ENCODE measurements around the gene NUP188.

NUP188 gene

GRCh38 chr9:129005336-129005997 lies 58.0 kb downstream of the NUP188 start:
- ChIA-PET CTCF (interaction anchor here (0.8 to 1.1 kb wide), 2 partner anchors 14 to 17 kb away, joined by 5 to 10 read pairs; no protein-coding TSS in a partner anchor), POLR2A (interaction anchor here (1.5 kb wide), 1 partner anchor 57 kb away, joined by 4 read pairs; no protein-coding TSS in a partner anchor)
- no peak for DNase-seq (ENCODE audit: extremely low spot score)
- no peak for TF ChIP-seq BHLHE40 (IDR thresholded peaks at IDR 0.05; ENCODE audit: borderline replicate concordance)
- TF ChIP-seq FOXM1 (IDR thresholded peaks at IDR 0.05; ENCODE audit: borderline replicate concordance): no peak
- no peak for TF ChIP-seq LEF1 (IDR thresholded peaks at IDR 0.05; ENCODE audit: borderline replicate concordance)
- no peak for TF ChIP-seq FOXK2 (IDR thresholded peaks at IDR 0.05)
- no peak for TF ChIP-seq HDGF (IDR thresholded peaks at IDR 0.05; ENCODE audit: borderline replicate concordance)
- no peak for TF ChIP-seq NFRKB (IDR thresholded peaks at IDR 0.05)
- no peak for TF ChIP-seq ARNT (IDR thresholded peaks at IDR 0.05)
- TF ChIP-seq SP1 (IDR thresholded peaks at IDR 0.05): no peak
- no peak for TF ChIP-seq SUZ12 (IDR thresholded peaks at IDR 0.05)
- no peak for TF ChIP-seq FOXA1 (IDR thresholded peaks at IDR 0.05)
- TF ChIP-seq L3MBTL2 (conservative IDR thresholded peaks at IDR 0.05): no peak

- ChIA-PET CTCF (interaction anchor here (0.8 to 1.2 kb wide), 5 partner anchors 9 to 16 kb away, joined by 3 to 10 read pairs (median 4); no protein-coding TSS in a partner anchor), POLR2A (interaction anchor here (1.0 to 1.5 kb wide), 2 partner anchors 17 to 58 kb away, joined by 3 to 4 read pairs; no protein-coding TSS in a partner anchor)
- TF ChIP-seq FOXM1 (IDR thresholded peaks at IDR 0.05; ENCODE audit: borderline replicate concordance) (no peak), BHLHE40 (IDR thresholded peaks at IDR 0.05; ENCODE audit: borderline replicate concordance) (no peak), LEF1 (IDR thresholded peaks at IDR 0.05; ENCODE audit: borderline replicate concordance) (no peak), PKNOX1 (IDR thresholded peaks at IDR 0.05) (no peak), FOXA1 (IDR thresholded peaks at IDR 0.05) (no peak), SUZ12 (IDR thresholded peaks at IDR 0.05) (no peak), ELF4 (IDR thresholded peaks at IDR 0.05) (no peak), FOXK2 (IDR thresholded peaks at IDR 0.05) (no peak), L3MBTL2 (conservative IDR thresholded peaks at IDR 0.05) (no peak), HDGF (IDR thresholded peaks at IDR 0.05; ENCODE audit: borderline replicate concordance) (no peak), SP1 (IDR thresholded peaks at IDR 0.05) (no peak), ARNT (IDR thresholded peaks at IDR 0.05) (no peak), ZNF384 (IDR thresholded peaks at IDR 0.05) (no peak), CTBP1 (IDR thresholded peaks at IDR 0.05; ENCODE audit: borderline replicate concordance) (no peak), NFRKB (IDR thresholded peaks at IDR 0.05) (no peak), TARDBP (IDR thresholded peaks at IDR 0.05) (no peak)
- peak; percentile 86 for DNase-seq (ENCODE audit: extremely low spot score)
These were observed 59.0 kb downstream of the NUP188 start for GRCh38 chr9:129006328-129007034.

GRCh38 chr9:129007035-129007765 lies 59.7 kb downstream of the NUP188 start:
- no peak for DNase-seq (ENCODE audit: extremely low spot score)
- ChIA-PET POLR2A (interaction anchor here (1.0 to 1.5 kb wide), 2 partner anchors 17 to 59 kb away, joined by 3 to 4 read pairs; no protein-coding TSS in a partner anchor), CTCF (interaction anchor here (0.5 to 1.2 kb wide), 4 partner anchors 9 to 18 kb away, joined by 3 to 5 read pairs (median 4); no protein-coding TSS in a partner anchor)
- TF ChIP-seq ARNT (IDR thresholded peaks at IDR 0.05) (no peak), FOXK2 (IDR thresholded peaks at IDR 0.05) (no peak), ZNF384 (IDR thresholded peaks at IDR 0.05) (no peak), FOXA1 (IDR thresholded peaks at IDR 0.05) (no peak), FOXM1 (IDR thresholded peaks at IDR 0.05; ENCODE audit: borderline replicate concordance) (no peak), PKNOX1 (IDR thresholded peaks at IDR 0.05) (no peak), HDGF (IDR thresholded peaks at IDR 0.05; ENCODE audit: borderline replicate concordance) (no peak), BHLHE40 (IDR thresholded peaks at IDR 0.05; ENCODE audit: borderline replicate concordance) (no peak), SP1 (IDR thresholded peaks at IDR 0.05) (no peak), CTBP1 (IDR thresholded peaks at IDR 0.05; ENCODE audit: borderline replicate concordance) (no peak), NFRKB (IDR thresholded peaks at IDR 0.05) (no peak), LEF1 (IDR thresholded peaks at IDR 0.05; ENCODE audit: borderline replicate concordance) (no peak), TARDBP (IDR thresholded peaks at IDR 0.05) (no peak), L3MBTL2 (conservative IDR thresholded peaks at IDR 0.05) (no peak), ELF4 (IDR thresholded peaks at IDR 0.05) (no peak), SUZ12 (IDR thresholded peaks at IDR 0.05) (no peak)

DNA sequence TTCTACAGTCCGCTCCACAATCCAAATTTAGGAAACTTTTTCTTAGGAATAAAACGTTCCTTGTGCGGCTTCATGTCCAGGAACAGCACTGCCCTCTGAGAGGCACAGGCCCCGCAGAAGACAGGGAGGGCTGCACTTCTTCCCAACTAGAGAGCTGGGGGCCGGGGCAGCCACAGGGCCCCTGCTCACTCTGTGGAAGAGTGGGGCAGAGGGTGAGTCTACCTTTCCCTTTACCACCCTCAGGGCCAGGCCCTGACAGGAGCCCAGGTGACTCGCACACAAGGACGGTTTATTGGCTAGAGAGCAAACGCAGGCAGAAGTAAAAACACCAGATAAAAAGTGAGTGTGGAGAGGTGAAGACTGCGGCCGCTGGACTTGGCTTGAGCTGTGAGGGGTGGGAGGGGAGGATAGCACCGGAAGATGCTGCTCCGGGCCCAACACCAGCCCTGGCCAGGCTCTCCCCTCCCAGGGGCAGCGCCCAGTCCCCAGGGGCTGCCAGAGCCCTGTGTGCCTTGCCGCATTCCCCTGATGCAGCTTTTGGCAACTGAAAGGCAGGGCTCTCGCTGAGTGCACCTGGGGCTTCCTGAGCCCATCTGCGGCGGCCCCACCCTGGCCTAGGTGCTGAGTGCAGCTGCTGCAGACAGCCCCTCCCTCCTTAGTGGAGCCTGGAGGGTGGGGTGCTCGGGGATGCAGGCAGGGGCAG lies 60.4 kb downstream of the NUP188 start:
- ChIA-PET POLR2A (interaction anchor here (0.8 kb wide), 1 partner anchor 190 kb away, joined by 3 read pairs; the partner anchor contains the start of gene ENDOG), CTCF (interaction anchor here (0.5 to 1.2 kb wide), 4 partner anchors 8 to 18 kb away, joined by 3 to 5 read pairs (median 4); no protein-coding TSS in a partner anchor)
- no peak for DNase-seq (ENCODE audit: extremely low spot score)
- no peak for TF ChIP-seq ARNT (IDR thresholded peaks at IDR 0.05)
- no peak for TF ChIP-seq HDGF (IDR thresholded peaks at IDR 0.05; ENCODE audit: borderline replicate concordance)
- no peak for TF ChIP-seq L3MBTL2 (conservative IDR thresholded peaks at IDR 0.05)
- no peak for TF ChIP-seq FOXK2 (IDR thresholded peaks at IDR 0.05)
- TF ChIP-seq ZNF384 (IDR thresholded peaks at IDR 0.05): no peak
- TF ChIP-seq FOXA1 (IDR thresholded peaks at IDR 0.05): no peak

GRCh38 chr9:129008469-129008965 lies 61.0 kb downstream of the NUP188 start:
- TF ChIP-seq SP1 (IDR thresholded peaks at IDR 0.05): no peak
- no peak for TF ChIP-seq SUZ12 (IDR thresholded peaks at IDR 0.05)
- TF ChIP-seq FOXK2 (IDR thresholded peaks at IDR 0.05): no peak
- no peak for TF ChIP-seq L3MBTL2 (conservative IDR thresholded peaks at IDR 0.05)
- TF ChIP-seq LEF1 (IDR thresholded peaks at IDR 0.05; ENCODE audit: borderline replicate concordance): no peak
- no peak for TF ChIP-seq FOXA1 (IDR thresholded peaks at IDR 0.05)
- no peak for TF ChIP-seq PKNOX1 (IDR thresholded peaks at IDR 0.05)
- no peak for TF ChIP-seq TARDBP (IDR thresholded peaks at IDR 0.05)
- no peak for TF ChIP-seq ARNT (IDR thresholded peaks at IDR 0.05)
- CTCF ChIA-PET: no interaction called here
- POLR2A ChIA-PET: interaction anchor here (0.8 kb wide), 1 partner anchor 190 kb away, joined by 3 read pairs; the partner anchor contains the start of gene ENDOG
- no peak for DNase-seq (ENCODE audit: extremely low spot score)

All from HEK293T (cell line).